RPMI8226 (cell line): ENCODE measurements around the gene ELOA2.
"Not testable (repeated sequence)": the region's sequence is repeated elsewhere in the genome, so short reads cannot be mapped to it uniquely, and the experiment has no call there.

ENCODE experiments used
- DNase-seq: peaks from one replicate; pipeline ENCODE4 v3.0.0-alpha.2; 2015

The ELOA2 gene

GRCh38 chr18:47020757-47021156, 14.7 kb downstream of the ELOA2 start:
- DNase-seq = not testable (repeated sequence)

- DNase-seq = not testable (repeated sequence)
These were observed 15.6 kb downstream of the ELOA2 start for GRCh38 chr18:47019870-47020269.
